H1 (cell line): ENCODE data around the gene CCSAP. TPM values are rescaled to one million over a fixed set of nuclear protein-coding genes. Genes with fewer than 3 reads are reported as not detected.

Experiments used
- CTBP2 ChIP-seq: IDR thresholded peaks from 2 replicates; pipeline ENCODE4 v1.7.0; 2011; ENCODE audit warnings: borderline replicate concordance, mild to moderate bottlenecking, moderate library complexity, mixed read lengths, low read length; ENCODE audit not compliant: insufficient read depth, insufficient read length
- KDM4A ChIP-seq: IDR thresholded peaks from one replicate; pipeline ENCODE4 v1.7.1; 2012; ENCODE audit warnings: low read depth, mild to moderate bottlenecking, moderate library complexity, low read length, inconsistent platforms; ENCODE audit not compliant: severe bottlenecking
- KDM5A ChIP-seq: fragments of 200-600 bp; IDR thresholded peaks from 2 replicates; pipeline ENCODE4 v1.7.1; 2012; ENCODE audit warnings: mild to moderate bottlenecking, low read length, inconsistent platforms, mixed read lengths
- MAX ChIP-seq: IDR thresholded peaks from 2 replicates; pipeline ENCODE4 v1.6.1; 2012; ENCODE audit warnings: inconsistent platforms
- POU5F1 ChIP-seq: IDR thresholded peaks from 2 replicates; pipeline ENCODE4 v1.6.1; 2011; ENCODE audit warnings: low read depth, mild to moderate bottlenecking, low read length, moderate library complexity
- RNF2 ChIP-seq: fragments of 200-900, 300-1000 bp; sonication (generic); IDR thresholded peaks from 2 replicates; pipeline ENCODE4 v1.7.1; 2016; ENCODE audit warnings: borderline replicate concordance, low read depth, mild to moderate bottlenecking, antibody characterized with exemption, low read length; ENCODE audit not compliant: poor library complexity, severe bottlenecking; ENCODE audit errors: missing control alignments
- RXRA ChIP-seq: IDR thresholded peaks from 2 replicates; pipeline ENCODE4 v1.6.1; 2011; ENCODE audit warnings: low read depth, mild to moderate bottlenecking, low read length, moderate library complexity; ENCODE audit not compliant: insufficient read depth
- SP4 ChIP-seq: IDR thresholded peaks from 2 replicates; pipeline ENCODE4 v1.6.1; 2012; ENCODE audit warnings: low read length, inconsistent platforms
- TCF12 ChIP-seq: IDR thresholded peaks from 2 replicates; pipeline ENCODE4 v1.6.1; 2011; ENCODE audit warnings: low read depth, mild to moderate bottlenecking, low read length
- YY1 ChIP-seq: IDR thresholded peaks from 2 replicates; pipeline ENCODE4 v1.6.1; 2011; ENCODE audit warnings: low read depth, mild to moderate bottlenecking, low read length
- polyA plus RNA-seq, 7 experiments: library from polyadenylated mRNA; depleted of rRNA in 3 of 7; stranded (reverse) in 5 of 7; unstranded in 2 of 7; fragments of >200 nt in 5 of 7; fragments of 200-250 nt in 2 of 7; gene quantifications; 1 replicate in 5 of 7; 2 replicates in 1 of 7; 4 replicates in 1 of 7; pipeline versions ENCODE4 v1.2.1 to v1.2.3, GENCODE V29; 2011 to 2013; ENCODE audit warnings: missing spikeins in 2 of 7, mixed read lengths in 2 of 7
- total RNA-seq: library from RNA; stranded (reverse); fragmentation: NEBNext Ultra II Directional; extraction: Animal tissue kit (Norgen Biotek cat#: 25700); gene quantifications from 2 replicates; pipeline ENCODE4 v1.2.1, GENCODE V29; 2021

Gene CCSAP
- total and polyA plus RNA-seq, 2 of the 8 experiments (the other 6 are each of a cell fraction or from before 2014, with no cell fraction given): 3.5 to 17.2 TPM

- TF ChIP-seq RNF2 (no peak), POU5F1 (no peak), MAX (peak; percentile 24), YY1 (no peak), KDM4A (peak; percentile 68), CTBP2 (no peak), TCF12 (no peak), KDM5A (no peak), RXRA (no peak), SP4 (0 out of 2 replicates have a peak, but pooled peaks have one; percentile 20)
These were observed at the start of gene CCSAP (continued) for GRCh38 chr1:229342656-229343569.
